GM18873 (cell line): ENCODE results near the gene QPRT.
"Not testable (repeated sequence)": the region's sequence is repeated elsewhere in the genome, so short reads cannot be mapped to it uniquely, and the experiment has no call there.

Experiments
- ATAC-seq: cut with Tn5 transposase; IDR thresholded peaks from one replicate; pipeline ENCODE4 v1.9.1; 2021; ENCODE audit warnings: mild to moderate bottlenecking, moderate library complexity, moderate number of reproducible peaks; ENCODE audit not compliant: unreplicated experiment, low FRiP score

Gene QPRT

GRCh38 chr16:29678691-29679267 lies at the start of gene QPRT:
TSS of gene QPRT (plus strand) at chr16:29679180. CDS start at chr16:29679198, 18 bp downstream.
- ATAC-seq: no peak

- ATAC-seq: not testable (repeated sequence)
Observed at GRCh38 chr16:29629318-29629717, 49.7 kb upstream of the QPRT start.

GRCh38 chr16:29631658-29632057 lies 47.3 kb upstream of the QPRT start:
- not testable (repeated sequence) for ATAC-seq

- ATAC-seq: not testable (repeated sequence)
Observed at GRCh38 chr16:29635902-29636301, 43.1 kb upstream of the QPRT start.

- not testable (repeated sequence) for ATAC-seq
Observed at GRCh38 chr16:29636368-29636767, 42.6 kb upstream of the QPRT start.

- not testable (repeated sequence) for ATAC-seq
Observed at GRCh38 chr16:29638751-29639150, 40.2 kb upstream of the QPRT start.

GRCh38 chr16:29641561-29641960 lies 37.4 kb upstream of the QPRT start:
- ATAC-seq: no peak

GRCh38 chr16:29643596-29643995 lies 35.4 kb upstream of the QPRT start:
- ATAC-seq: no peak

- ATAC-seq: no peak
Observed at GRCh38 chr16:29644338-29644857, 34.6 kb upstream of the QPRT start.

GRCh38 chr16:29644973-29645693 lies 33.8 kb upstream of the QPRT start:
- ATAC-seq: no peak

GRCh38 chr16:29645694-29646187 lies 33.2 kb upstream of the QPRT start:
- no peak for ATAC-seq

- no peak for ATAC-seq
Observed at GRCh38 chr16:29646947-29647346, 32.0 kb upstream of the QPRT start.

GRCh38 chr16:29649588-29650494 lies 29.1 kb upstream of the QPRT start:
- ATAC-seq: no peak

GRCh38 chr16:29650771-29651170 lies 28.2 kb upstream of the QPRT start:
- no peak for ATAC-seq

GRCh38 chr16:29651774-29652349 lies 27.1 kb upstream of the QPRT start:
- ATAC-seq: no peak

- ATAC-seq: no peak
Observed at GRCh38 chr16:29653471-29653870, 25.5 kb upstream of the QPRT start.

- not testable (repeated sequence) for ATAC-seq
Observed at GRCh38 chr16:29653890-29654289, 25.1 kb upstream of the QPRT start.

GRCh38 chr16:29656688-29657523 lies 22.1 kb upstream of the QPRT start:
- no peak for ATAC-seq

GRCh38 chr16:29658705-29659104 lies 20.3 kb upstream of the QPRT start:
- ATAC-seq: no peak
